GM18499 (cell line): ENCODE results near the gene IRF2.

ENCODE experiments used
- ATAC-seq: cut with Tn5 transposase; IDR thresholded peaks from one replicate; pipeline ENCODE4 v1.9.1; 2021; ENCODE audit warnings: moderate number of reproducible peaks; ENCODE audit not compliant: insufficient read depth, unreplicated experiment

The IRF2 gene

GRCh38 chr4:184451726-184452125 is 22.6 kb downstream of the IRF2 start:
- ATAC-seq: no peak

GRCh38 chr4:184450743-184451535 is 23.4 kb downstream of the IRF2 start:
- ATAC-seq: no peak

- ATAC-seq: no peak
These were observed 24.3 kb downstream of the IRF2 start for GRCh38 chr4:184450045-184450444.

GRCh38 chr4:184448821-184449220 is 25.5 kb downstream of the IRF2 start:
- no peak for ATAC-seq

- no peak for ATAC-seq
These were observed 26.2 kb downstream of the IRF2 start for GRCh38 chr4:184448141-184448540.

GRCh38 chr4:184447664-184448063 is 26.7 kb downstream of the IRF2 start:
- no peak for ATAC-seq

DNA sequence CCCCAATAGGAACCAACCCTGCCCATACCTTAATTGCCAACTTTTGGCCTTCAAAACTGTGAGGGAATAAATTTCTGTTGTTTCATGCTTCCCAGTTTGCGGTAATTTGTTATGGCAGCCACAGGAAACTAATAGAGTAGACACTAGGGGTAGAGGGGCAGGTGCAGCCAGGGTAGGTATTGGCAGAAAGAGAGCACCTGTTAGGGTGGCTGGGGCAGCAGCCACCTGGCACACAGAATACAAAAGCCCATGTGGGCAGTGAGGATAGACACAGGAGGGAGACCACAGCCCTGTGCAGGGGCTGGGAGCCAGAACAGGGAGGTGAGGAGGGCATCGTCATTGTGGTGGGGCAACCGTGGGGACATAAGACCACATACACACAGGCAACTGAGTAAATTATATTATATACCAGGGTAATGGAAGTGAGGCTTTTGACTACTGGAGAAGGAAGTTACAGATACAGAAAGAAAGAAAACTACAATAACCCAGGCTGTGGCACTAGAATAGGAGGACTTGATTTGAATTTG is 28.2 kb downstream of the IRF2 start:
- no peak for ATAC-seq

DNA sequence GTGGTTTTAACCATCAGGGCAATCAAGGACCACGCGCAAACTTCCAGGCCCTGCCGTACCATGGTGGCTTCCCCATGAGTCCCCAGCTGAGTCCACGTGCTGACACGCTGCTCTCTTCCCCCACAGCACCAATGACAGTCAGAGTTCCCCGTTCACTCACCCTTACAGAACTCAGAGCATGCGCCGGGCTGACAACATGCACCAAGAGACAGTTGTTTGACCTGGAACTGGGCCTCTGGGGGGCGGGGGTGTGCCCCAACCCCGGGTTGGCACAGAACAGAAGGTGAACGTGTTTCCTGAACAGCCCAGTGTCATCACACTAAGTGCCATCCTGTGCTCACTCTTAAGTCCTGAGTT is 29.4 kb downstream of the IRF2 start:
- no peak for ATAC-seq

DNA sequence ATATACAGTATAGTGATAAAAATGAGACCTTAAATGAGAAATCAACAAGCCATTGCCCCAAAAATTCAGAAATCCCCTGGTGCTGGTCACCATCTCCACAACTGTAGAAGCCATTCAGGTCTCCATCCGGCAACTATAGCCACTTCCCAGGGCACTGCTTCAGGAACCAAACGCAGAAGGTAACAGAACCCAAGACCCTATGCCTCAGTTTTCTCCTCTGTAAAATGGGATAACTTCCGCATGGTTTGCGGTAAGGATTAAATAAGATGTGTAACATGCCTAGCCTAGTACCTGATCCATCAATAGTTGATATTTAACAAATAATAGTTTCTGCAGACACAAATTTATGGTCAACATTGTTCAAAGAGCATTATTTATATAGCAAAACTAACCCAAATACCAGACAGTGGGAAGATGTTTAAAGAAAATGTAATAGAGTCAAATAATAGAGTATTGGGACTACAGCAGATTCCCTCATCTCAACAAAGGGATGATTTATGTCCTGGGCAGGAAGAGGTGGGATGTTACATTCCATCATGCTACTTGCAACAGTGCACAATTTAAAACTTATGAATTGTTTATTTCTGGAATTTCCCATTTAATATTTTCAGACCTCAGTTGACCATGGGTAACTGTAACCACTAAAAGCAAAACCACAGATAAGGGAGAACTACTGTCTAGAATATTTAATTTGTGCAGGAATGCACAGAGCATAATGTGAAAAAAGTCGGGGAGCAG is 30.0 kb downstream of the IRF2 start:
- ATAC-seq: no peak

DNA sequence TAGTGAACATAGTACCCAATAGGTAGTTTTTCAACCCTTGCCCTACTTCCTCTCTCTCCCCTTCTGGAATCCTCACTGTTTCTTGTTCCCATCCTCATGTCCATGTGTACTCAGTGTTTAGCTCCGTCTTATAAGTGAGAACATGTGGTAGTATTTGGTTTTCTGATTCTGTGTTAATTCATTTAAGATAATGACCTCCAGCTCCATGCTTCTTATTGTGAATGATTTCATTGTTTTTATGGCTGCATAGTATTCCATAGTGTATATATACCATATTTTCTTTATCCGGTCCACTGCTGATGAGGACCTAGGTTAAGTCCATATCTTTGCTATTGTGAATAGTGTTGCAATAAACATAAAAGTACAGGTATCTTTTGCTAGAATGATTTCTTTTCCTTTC is 31.0 kb downstream of the IRF2 start:
- no peak for ATAC-seq

DNA sequence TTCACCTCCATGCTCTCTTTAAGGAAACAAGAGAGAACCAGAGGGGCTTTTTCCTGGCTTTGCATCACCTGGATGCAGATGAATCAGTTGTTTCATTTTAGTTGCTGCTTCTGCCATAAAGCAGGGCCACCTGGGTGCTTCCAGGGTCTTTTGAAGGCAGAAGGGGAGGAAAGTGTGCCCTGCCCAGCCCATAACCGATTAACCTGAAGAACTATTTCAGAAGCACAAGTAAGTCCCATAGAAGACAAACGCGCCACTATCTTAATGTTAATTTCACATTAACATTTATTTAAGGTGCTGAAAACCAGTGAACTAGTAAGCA is 32.1 kb downstream of the IRF2 start:
- no peak for ATAC-seq

GRCh38 chr4:184441461-184442313 is 32.7 kb downstream of the IRF2 start:
- no peak for ATAC-seq

- ATAC-seq: no peak
These were observed 33.6 kb downstream of the IRF2 start for GRCh38 chr4:184440595-184441358.

- no peak for ATAC-seq
These were observed 34.3 kb downstream of the IRF2 start for GRCh38 chr4:184439856-184440594.

DNA sequence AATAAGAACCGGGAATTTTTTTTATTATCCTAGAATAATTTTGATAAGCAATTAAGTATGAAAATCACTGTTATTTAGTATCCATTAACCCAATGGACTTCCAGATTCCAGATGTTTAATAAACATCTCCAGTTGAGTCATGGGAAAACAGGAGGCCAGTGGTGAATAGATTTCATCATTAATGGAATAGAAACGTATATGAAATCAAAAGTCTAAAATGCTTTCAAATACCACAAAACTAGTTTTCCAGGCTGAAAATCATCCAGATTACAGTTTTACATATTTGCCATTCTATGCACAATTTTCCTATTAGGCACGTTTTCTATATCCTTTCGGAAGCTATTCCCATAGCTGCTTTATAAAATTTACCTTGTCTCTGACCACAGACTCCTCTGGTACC is 35.0 kb downstream of the IRF2 start:
- no peak for ATAC-seq

DNA sequence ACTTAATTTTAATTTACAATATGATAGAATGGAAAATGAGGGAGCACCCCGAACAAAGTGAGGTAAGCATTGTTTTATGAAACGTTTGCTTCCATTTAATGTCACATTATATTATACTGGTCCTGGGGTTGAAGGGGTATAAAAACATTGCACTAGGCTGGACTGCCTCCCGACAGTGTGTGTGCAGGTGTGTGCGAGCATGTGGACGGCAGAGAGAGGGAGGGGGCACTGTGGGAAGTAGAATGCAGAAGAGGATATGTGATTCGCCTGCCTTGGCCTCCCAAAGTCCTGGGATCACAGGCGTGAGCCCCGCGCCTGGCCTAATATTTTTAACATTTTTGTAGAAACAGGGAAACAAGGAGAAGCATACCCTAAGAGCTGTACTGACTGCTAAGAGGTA is 36.0 kb downstream of the IRF2 start:
- no peak for ATAC-seq

- ATAC-seq: no peak
These were observed 36.6 kb downstream of the IRF2 start for GRCh38 chr4:184437565-184438265.

DNA sequence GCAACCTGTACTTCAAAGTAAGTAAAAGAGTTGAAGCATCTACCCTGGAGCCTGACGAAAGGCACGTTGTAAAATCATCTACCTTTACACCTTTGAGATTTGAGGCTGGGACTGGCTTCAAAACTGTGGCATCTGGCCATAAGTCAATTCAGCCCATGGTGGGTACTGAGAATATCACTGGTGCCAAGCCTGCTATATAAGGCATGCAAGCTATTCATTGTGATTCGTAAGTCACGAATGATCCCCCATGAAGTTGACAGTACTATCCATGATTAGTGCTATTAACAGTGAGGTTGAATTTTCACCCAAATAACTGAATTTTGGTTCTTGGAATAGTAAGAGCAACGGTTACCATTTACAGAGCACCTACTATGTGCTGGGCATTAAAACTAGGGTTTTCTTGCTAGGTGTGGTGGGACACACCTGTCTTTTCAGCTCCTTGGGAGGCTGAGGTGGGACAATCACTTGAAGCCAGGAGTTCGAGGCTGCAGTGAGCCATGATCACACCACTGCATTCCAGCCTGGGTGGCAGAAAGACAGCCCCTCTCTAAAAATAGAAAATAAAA is 39.8 kb downstream of the IRF2 start:
- no peak for ATAC-seq

- ATAC-seq: no peak
These were observed 40.3 kb downstream of the IRF2 start for GRCh38 chr4:184434021-184434420.
